ENCODE measurements around the gene KANK3.

Gene KANK3

DNA sequence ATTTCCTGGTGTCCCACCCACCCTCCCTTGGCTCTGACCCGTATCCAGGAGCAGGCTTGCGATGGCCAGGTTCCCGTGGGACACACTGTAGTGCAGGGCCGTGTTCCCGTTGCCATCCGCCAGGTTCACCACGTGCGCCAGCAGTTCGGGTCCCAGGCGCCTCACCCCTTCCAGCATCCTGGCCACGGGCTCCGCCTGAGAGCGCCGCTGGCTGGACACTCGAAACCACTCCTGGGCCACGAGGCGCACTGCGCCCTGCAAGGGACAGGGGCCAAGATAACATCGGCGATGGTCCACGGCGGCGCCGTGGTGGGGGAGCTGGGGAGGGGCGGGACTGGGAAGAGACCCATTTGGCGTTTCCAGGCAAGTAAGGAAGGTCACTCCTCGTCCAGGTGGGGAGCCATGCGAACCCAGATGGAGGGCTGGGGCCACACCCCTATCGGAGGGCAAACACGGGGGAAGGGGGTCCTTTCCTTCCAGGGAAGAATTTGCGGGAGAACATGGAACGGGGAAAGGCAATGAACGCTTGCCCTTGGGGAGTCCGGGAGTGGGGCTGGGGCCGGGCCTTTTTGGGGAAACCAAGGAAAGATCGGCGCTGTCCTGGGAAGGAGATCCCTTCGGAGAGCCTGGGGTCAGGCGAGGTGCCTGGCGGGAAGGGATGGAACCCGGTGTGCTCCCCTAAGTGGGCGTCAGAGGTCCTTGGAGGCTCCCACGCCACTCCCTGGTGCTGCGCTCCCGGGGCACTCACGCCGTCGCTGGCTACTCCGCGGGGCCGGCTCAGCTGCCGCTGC, 9.9 kb downstream of the KANK3 start:
- DNase-seq = no peak
- Histone ChIP-seq H3K27ac (no peak overlapping the region), H3K36me3 (no peaks in the 10 kb centered on the region), H3K27me3 (ENCODE audit: insufficient read depth, low read depth, severe bottlenecking) (peaks cover 24% of the 10 kb centered on the region), H3K9me3 (ENCODE audit: severe bottlenecking) (no peaks in the 10 kb centered on the region), H3K4me3 (ENCODE audit: low read depth, low read length) (no peak overlapping the region)
- no peak for TF ChIP-seq CTCF (IDR thresholded peaks at IDR 0.05; ENCODE audit: low read depth, low read length)

DNA sequence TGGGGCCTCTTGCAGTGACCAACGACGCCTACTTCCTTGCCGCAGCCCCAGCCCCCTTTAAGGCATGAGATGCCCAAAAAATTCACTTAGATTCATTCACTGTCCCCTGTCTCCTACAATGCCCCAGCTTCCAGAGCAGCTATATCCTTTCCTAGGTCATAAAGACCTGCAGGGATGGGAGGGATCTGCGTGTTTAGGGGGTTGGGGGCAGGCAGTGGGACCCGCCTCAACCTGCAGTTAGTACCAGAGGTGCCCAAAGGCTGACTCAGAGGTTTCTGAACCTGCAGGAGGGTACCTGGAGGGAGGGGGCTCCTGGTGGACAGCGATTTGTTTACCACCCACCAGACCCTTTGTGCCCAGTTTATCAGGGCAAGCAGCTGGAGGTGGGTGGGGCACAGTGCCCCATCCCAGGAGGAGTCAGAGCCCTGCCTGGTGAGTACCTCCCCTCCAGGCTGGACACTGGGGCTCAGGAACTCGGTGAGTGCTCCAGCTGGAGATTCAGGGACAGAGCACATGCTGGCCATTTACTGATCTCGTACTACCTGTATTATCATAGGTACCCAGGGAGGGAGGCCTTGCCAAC, 11.7 kb downstream of the KANK3 start:
- DNase-seq = no peak
- no peak overlapping the region for H3K27ac ChIP-seq
- peaks cover 24% of the 10 kb centered on the region for H3K27me3 ChIP-seq (ENCODE audit: insufficient read depth, low read depth, severe bottlenecking)
- H3K9me3 ChIP-seq (ENCODE audit: severe bottlenecking) = peaks cover 2% of the 10 kb centered on the region
- no peak for TF ChIP-seq CTCF (IDR thresholded peaks at IDR 0.05; ENCODE audit: low read depth, low read length)
- no peaks in the 10 kb centered on the region for H3K36me3 ChIP-seq
- H3K4me3 ChIP-seq (ENCODE audit: low read depth, low read length) = no peak overlapping the region

DNA sequence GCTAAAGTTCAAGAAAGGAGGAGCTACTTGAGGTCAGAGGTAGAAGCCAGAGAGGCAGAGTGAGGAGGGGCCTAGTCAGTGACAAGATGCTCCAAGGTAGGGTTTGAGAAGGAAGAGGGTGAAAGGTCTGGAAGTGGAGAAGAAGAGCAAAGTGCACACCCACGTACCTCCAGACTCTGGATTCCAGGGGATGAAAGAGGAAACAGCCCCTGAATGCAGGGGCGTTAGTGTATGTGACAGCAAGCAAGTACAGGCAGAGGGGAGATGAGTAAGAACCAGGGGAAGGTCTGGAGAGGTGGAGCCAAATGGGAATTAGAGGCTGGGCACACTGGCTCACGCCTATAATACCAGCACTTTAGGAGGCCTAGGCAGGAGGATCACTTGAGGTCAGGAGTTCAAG, 13.1 kb downstream of the KANK3 start:
- no peak overlapping the region for H3K27ac ChIP-seq
- H3K9me3 ChIP-seq (ENCODE audit: severe bottlenecking) = peaks cover 4% of the 10 kb centered on the region
- H3K27me3 ChIP-seq (ENCODE audit: insufficient read depth, low read depth, severe bottlenecking) = peaks cover 24% of the 10 kb centered on the region
- H3K36me3 ChIP-seq = no peaks in the 10 kb centered on the region
- H3K4me3 ChIP-seq (ENCODE audit: low read depth, low read length) = no peak overlapping the region
- DNase-seq = no peak
- no peak for TF ChIP-seq CTCF (IDR thresholded peaks at IDR 0.05; ENCODE audit: low read depth, low read length)

DNA sequence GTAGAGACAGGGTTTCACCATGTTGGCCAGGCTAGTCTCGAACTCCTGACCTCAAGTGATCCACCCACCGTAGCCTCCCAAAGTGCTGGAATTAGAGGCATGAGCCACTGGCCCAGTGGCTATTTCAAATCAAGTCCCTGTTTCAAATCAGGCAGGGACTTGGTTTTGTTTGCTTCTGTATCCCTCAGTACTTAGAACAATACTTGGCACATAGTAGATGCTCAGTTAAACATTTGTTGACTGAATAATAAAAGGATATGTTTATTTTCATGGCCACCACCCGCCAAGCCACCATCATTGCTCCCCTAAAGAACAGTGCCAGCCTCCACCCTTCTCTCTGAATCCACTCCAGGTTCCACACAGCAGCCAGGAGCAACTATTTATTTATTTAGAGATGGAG, 17.6 kb downstream of the KANK3 start:
- no peak overlapping the region for H3K27ac ChIP-seq
- no peak overlapping the region for H3K4me3 ChIP-seq (ENCODE audit: low read depth, low read length)
- H3K36me3 ChIP-seq = peaks cover 28% of the 10 kb centered on the region
- H3K27me3 ChIP-seq (ENCODE audit: insufficient read depth, low read depth, severe bottlenecking) = no peaks in the 10 kb centered on the region
- TF ChIP-seq CTCF (IDR thresholded peaks at IDR 0.05; ENCODE audit: low read depth, low read length) = no peak
- DNase-seq = no peak
- H3K9me3 ChIP-seq (ENCODE audit: severe bottlenecking) = peaks cover 4% of the 10 kb centered on the region

- H3K27ac ChIP-seq = no peak overlapping the region
- no peak overlapping the region for H3K4me3 ChIP-seq (ENCODE audit: low read depth, low read length)
- H3K36me3 ChIP-seq = peaks cover 28% of the 10 kb centered on the region
- DNase-seq = no peak
- peaks cover 4% of the 10 kb centered on the region for H3K9me3 ChIP-seq (ENCODE audit: severe bottlenecking)
- TF ChIP-seq CTCF (IDR thresholded peaks at IDR 0.05; ENCODE audit: low read depth, low read length) = no peak
- H3K27me3 ChIP-seq (ENCODE audit: insufficient read depth, low read depth, severe bottlenecking) = no peaks in the 10 kb centered on the region
These were observed 18.6 kb downstream of the KANK3 start for GRCh38 chr19:8324186-8325050.

All from WERI-Rb-1 (cell line).